GM06990 (cell line): ENCODE data around the gene GPR180.

Experiments used
- DNase-seq: peaks from one replicate; pipeline ENCODE4 v3.0.0-alpha.2; 2011; ENCODE audit not compliant: insufficient read length; ENCODE audit errors: extremely low read depth
- H3K27me3 ChIP-seq: replicated peaks from 2 replicates; pipeline ENCODE4 v1.6.0; 2011; ENCODE audit warnings: low read length; ENCODE audit not compliant: control insufficient read depth, insufficient read depth
- H3K36me3 ChIP-seq: 2 replicates; pipeline ENCODE4 v1.5.1; 2011; ENCODE audit warnings: low read length; ENCODE audit not compliant: control insufficient read depth, insufficient read depth
- H3K4me3 ChIP-seq: replicated peaks from 2 replicates; pipeline ENCODE4 v1.5.1; 2011; ENCODE audit warnings: low read depth, mild to moderate bottlenecking, control low read depth, low read length
- CTCF ChIP-seq: IDR thresholded peaks from 2 replicates; pipeline ENCODE4 v1.5.1; 2011; ENCODE audit warnings: low read length, control low read depth, mild to moderate bottlenecking, inconsistent platforms; ENCODE audit not compliant: insufficient read depth, poor library complexity, severe bottlenecking

Gene GPR180

GRCh38 chr13:94683409-94683808, 81.8 kb downstream of the GPR180 start:
- TF ChIP-seq CTCF: no peak
- Histone ChIP-seq H3K36me3 (no peaks in the 10 kb centered on the region), H3K4me3 (no peak overlapping the region), H3K27me3 (no peaks in the 10 kb centered on the region)
- no peak for DNase-seq
